HG03097 (cell line): ENCODE measurements around the gene CCND3.

Source experiments
- ATAC-seq: cut with Tn5 transposase; IDR thresholded peaks from one replicate; pipeline ENCODE4 v1.9.1; 2021; ENCODE audit not compliant: unreplicated experiment, low FRiP score

Gene CCND3

GRCh38 chr6:41941280-41942066 lies at the start of gene CCND3:
CCND3 (minus strand) TSS chr6:41941808; CDS start chr6:41941649, 159 bp downstream.
- ATAC-seq, result peak; percentile 87

DNA sequence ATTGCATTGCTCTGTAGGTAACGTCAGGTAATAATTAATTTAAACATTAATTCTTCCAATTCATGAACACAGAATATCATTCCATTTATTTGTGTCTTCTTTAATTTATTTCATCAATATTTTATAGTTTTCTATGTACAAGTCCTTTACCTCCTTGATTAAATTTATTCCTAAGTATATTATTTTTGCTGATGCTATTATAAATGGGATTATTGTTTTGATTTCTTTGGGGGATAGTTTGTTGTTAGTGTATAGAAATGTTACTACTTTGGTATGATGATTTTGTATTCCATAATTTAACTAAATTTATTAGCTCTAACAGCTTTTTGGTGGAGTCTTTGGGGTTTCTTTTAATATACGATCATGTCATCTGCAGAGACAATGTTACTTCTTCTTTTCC lies 44.7 kb upstream of the CCND3 start:
- ATAC-seq, result no peak

- no peak for ATAC-seq
Measured at GRCh38 chr6:41984623-41985022, 43.0 kb upstream of the CCND3 start.

DNA sequence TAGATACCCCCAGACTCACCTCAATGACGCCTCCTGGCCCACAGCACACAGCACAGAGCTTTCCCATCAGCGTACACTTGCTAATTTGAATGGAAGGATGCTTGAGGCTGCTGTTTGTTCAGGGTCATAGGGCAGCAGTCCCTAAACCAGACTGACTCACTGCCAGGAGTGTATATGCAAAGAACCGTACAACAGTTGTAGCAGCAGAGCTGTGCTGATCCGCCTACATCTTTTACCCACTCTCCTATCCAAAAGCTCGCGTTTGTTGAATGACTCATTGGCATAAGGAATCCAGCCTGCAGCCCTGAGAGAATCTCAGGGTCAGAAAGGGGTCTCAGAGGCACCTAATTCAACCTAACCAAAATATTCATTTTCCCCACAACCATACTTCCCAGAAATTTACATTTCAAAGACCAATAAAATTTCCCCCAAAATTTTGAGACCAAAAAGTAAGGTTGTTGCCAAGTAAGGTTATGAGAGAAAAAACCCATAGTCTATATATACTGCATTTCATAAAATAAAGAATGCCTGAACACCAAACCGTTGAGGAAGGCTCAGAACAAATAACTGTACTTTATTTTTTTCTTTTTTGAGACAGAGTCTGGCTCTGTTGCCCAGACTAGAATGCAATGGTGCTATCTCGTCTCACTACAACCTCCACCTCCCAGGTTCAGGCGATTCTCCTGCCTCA lies 35.3 kb upstream of the CCND3 start:
- ATAC-seq, result no peak

- ATAC-seq, result no peak
Measured at GRCh38 chr6:41975276-41975675, 33.7 kb upstream of the CCND3 start.

- no peak for ATAC-seq
Measured at GRCh38 chr6:41974281-41974825, 32.7 kb upstream of the CCND3 start.

GRCh38 chr6:41972826-41973225 lies 31.2 kb upstream of the CCND3 start:
- no peak for ATAC-seq

- ATAC-seq, result no peak
Measured at GRCh38 chr6:41970436-41970846, 28.8 kb upstream of the CCND3 start.

DNA sequence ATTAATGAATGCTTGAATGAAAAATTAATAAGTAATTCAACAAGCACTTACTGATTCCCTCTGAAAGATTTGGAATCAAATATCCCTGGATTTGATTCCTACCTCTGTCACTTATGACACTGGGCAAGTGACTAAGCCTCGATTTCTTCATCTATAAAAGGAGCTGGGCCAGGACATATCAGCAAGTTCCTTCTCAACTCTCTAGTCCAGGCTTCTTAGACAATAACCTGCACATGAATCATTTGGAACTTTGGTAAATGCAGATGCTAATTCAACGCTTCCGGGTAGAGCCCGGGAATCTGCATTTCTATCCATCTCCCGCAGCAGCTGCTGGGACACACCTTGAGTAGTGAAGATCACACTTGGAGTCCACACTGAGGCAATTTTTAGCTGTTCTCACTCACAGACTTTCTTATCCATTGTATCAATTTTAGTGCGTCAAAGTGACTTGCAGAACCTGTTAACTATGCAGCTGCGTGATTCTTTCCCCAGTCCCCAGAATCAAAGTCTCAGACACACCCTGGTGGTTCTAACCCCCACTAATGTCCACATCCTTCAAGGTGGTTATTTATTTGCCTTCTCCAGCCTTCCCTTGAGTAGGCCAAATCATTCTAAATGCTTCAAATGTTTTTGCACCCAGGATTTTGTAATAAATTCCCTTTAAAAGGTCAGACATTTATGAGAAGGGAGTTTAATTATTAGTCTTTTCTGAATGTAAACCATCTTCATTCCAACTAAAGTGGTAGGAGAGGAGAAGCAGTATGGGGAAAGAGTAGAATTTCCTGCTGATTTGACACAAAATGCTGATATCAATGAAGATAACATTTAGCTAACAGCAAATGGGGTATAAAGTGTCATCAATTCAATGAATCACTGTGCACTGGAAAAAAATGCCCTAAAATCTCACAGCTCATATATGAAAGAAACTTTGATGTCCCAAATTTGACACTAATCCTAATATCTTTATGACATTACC lies 26.0 kb upstream of the CCND3 start:
- ATAC-seq, result no peak

- no peak for ATAC-seq
Measured at GRCh38 chr6:41966961-41967311, 25.3 kb upstream of the CCND3 start.

GRCh38 chr6:41966214-41966920 lies 24.8 kb upstream of the CCND3 start:
- no peak for ATAC-seq

DNA sequence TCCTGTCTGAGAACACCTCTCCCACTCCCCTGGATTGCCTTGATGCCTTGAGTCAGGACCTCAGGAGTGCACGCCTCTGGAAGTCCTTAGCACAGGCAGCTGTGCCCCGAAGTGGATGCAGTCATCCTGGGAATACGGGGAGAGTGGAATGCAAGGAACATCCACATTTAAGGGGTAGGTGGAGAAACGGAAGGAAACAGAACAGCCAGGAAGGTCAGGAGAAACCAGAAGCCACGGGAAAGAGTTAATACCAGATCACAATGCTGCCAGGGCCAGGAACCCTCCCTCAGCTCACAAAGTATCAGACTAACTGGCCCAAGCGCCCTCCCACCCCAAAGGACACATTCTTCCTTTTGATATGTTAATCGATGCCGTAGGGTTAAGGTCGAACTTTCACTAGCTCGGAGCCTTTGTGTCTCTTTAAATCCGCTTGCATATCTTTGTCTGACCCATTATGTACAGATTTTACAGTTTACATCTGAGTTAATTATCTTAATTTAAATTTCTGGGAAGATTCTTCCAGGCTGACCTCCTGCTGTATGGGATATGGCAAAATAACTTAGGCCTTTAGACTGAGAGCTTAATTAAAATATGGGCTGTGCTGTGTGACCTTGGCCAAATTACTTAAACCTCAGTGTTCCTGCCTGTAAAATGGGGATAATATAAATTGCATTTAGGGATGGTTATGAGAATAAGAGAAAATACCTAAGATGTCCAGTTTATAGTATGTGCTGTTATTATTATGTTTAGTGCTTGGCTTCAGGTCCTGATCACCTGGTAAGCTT lies 24.0 kb upstream of the CCND3 start:
- no peak for ATAC-seq

DNA sequence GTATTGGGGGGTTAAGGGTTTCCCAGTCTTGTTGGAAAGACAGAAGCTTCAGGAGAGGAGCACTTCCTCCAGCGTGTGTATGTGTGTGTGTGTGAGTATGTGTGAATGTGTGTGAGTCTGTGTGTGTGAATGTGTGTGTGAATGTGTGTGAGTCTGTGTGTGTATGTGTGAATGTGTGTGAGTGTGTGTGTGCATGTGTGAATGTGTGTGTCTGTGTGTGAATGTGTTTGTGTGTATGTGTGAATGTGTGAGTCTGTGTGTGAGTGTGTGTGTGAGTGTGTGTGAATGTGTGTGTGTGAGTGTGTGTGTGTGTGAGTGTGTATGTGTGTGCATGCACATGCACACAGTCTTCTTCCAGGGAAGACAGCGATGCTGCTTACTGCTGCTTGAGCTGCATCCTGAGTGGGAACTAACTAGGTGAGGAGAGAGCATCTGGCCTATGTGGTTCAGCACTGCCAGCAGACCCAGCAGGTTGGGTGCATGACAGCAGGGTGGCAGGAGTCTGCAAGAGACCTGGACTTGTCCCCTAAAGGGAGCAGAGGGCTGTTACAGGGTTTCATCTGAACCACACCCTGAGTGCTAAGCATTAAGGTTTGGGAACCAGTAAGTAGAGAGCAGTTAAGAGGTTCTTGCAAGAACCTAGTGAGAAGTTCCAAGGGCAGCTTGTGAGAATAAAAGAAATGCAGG lies 22.7 kb upstream of the CCND3 start:
- ATAC-seq, result no peak

DNA sequence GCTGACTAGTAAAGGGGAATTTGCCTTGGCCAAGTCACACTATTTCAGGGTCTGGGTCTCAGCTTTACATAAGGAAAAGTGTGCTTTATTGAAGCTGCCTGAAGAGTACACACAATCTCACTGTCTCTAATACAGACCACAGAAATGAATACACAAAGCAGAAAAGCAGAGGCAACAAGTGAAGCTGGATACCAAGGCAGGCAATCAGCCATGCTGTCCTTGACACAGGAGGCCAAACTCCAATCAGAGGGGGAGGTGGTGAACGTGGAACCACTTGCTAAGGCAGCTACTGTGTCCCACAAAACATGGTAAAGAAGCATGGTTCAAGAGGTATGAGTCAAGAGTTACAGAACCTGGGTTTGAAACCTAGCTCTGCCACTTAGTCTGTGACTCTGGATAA lies 21.8 kb upstream of the CCND3 start:
- ATAC-seq, result no peak

DNA sequence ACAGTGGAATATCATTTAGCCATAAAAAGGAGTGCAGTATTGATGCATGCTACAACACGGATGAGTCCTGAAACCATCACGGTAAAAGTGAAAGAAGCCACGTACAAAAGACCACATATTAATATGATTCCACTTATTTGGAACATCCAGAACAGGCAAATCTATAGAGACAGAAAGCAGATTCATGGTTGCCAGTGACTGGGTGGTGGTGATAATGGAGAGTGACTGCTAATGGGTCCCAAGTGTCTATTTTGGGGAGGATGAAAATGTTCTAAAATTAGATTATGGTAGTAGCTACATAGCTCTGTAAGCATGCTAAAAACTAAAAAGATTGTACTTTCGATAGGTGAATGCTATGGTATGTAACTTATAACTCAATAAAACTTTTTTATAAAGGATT lies 18.4 kb upstream of the CCND3 start:
- no peak for ATAC-seq

- ATAC-seq, result no peak
Measured at GRCh38 chr6:41958022-41958856, 16.6 kb upstream of the CCND3 start.

- ATAC-seq, result no peak
Measured at GRCh38 chr6:41957117-41957516, 15.5 kb upstream of the CCND3 start.

GRCh38 chr6:41955412-41955811 lies 13.8 kb upstream of the CCND3 start:
- no peak for ATAC-seq
